ENCODE measurements around the gene MTCH1.

GRCh38 chr6:37027811-37028469 lies 41.9 kb upstream of the MTCH1 start:
- TF ChIP-seq CTCF (IDR thresholded peaks at IDR 0.05) (no peak), EZH2 (IDR thresholded peaks at IDR 0.05; ENCODE audit: borderline replicate concordance, insufficient read depth, low read depth, low read length, poor library complexity, severe bottlenecking) (no peak)
